Tibial nerve (tissue), 4 donors: ENCODE results near the gene ABCB9. TPM values are rescaled to one million over a fixed set of nuclear protein-coding genes. Genes with fewer than 3 reads are reported as not detected.
A peak's percentile ranks its signal among the peaks of the same experiment; 100 is the strongest.
"Not testable (repeated sequence)": the region's sequence is repeated elsewhere in the genome, so short reads cannot be mapped to it uniquely, and the experiment has no call there.

Experiments used
- DNase-seq, 2 donors: peaks; one replicate each; pipeline ENCODE4 v3.0.0-alpha.2; 2019; ENCODE audit warnings: low spot score in 2 of 2
- H3K27ac ChIP-seq, 4 donors: fragments of 200-600 bp; sonication (generic) in 3 of 4; one replicate each; pipeline ENCODE4 v1.5.1; 2017 to 2019; ENCODE audit warnings: mild to moderate bottlenecking in 1 of 4
- H3K27me3 ChIP-seq, 2 donors: fragments of 200-600 bp; sonication (generic) in 1 of 2; one replicate each; pipeline versions ENCODE4 v1.5.1 to v1.6.0; 2017 to 2019
- H3K36me3 ChIP-seq, 3 donors: fragments of 200-600 bp; sonication (generic); one replicate each; pipeline ENCODE4 v1.5.1; 2018 to 2019
- H3K4me1 ChIP-seq, 4 donors: fragments of 200-600 bp; sonication (generic) in 3 of 4; one replicate each; pipeline ENCODE4 v1.5.1; 2017 to 2019
- H3K4me3 ChIP-seq, 4 donors: fragments of 200-600 bp; sonication (generic) in 3 of 4; one replicate each; pipeline ENCODE4 v1.5.1; 2017 to 2019; ENCODE audit warnings: mild to moderate bottlenecking in 1 of 4, moderate library complexity in 1 of 4
- H3K9me3 ChIP-seq, 4 donors: fragments of 200-600 bp; sonication (generic) in 3 of 4; one replicate each; pipeline ENCODE4 v1.5.1; 2017 to 2019
- EP300 ChIP-seq, 2 donors: sonication (generic); formaldehyde crosslinking; IDR thresholded peaks; one replicate each; pipeline ENCODE4 v1.6.1; 2017; ENCODE audit warnings: antibody characterized with exemption in 2 of 2, mild to moderate bottlenecking in 1 of 2
- POLR2A ChIP-seq, 2 donors: fragments of 450-650 bp; IDR thresholded peaks; one replicate each; pipeline ENCODE4 v1.6.1; 2017; ENCODE audit warnings: antibody characterized with exemption in 2 of 2, mild to moderate bottlenecking in 2 of 2, moderate library complexity in 2 of 2
- WGBS, 2 donors: methylation state at CpG; one replicate each; pipeline ENCODE4 v1.1.5; 2018; 5-methylcytosine and 5-hydroxymethylcytosine counted together
- total RNA-seq, 4 donors: library from RNA; depleted of rRNA; stranded (reverse); fragments of >200 nt; gene quantifications; one replicate each; pipeline ENCODE4 v1.1.0, GENCODE V29; 2016
- TF ChIP-seq, protein P1 (sequence below), 5 experiments: fragments of 200-600 bp in 3 of 5; fragments of 450-650 bp in 2 of 5; sonication (generic) in 3 of 5; IDR thresholded peaks; one replicate each; pipeline ENCODE4 v1.5.1; 2016 to 2019; ENCODE audit warnings: antibody characterized with exemption in 5 of 5, mild to moderate bottlenecking in 3 of 5, moderate library complexity in 2 of 5

The ABCB9 gene
- 10 to 100 TPM in 1 of 4 donors, 1 to 10 TPM in 3; 4.2 to 11.4 (median 6.0) TPM for total RNA-seq

DNA sequence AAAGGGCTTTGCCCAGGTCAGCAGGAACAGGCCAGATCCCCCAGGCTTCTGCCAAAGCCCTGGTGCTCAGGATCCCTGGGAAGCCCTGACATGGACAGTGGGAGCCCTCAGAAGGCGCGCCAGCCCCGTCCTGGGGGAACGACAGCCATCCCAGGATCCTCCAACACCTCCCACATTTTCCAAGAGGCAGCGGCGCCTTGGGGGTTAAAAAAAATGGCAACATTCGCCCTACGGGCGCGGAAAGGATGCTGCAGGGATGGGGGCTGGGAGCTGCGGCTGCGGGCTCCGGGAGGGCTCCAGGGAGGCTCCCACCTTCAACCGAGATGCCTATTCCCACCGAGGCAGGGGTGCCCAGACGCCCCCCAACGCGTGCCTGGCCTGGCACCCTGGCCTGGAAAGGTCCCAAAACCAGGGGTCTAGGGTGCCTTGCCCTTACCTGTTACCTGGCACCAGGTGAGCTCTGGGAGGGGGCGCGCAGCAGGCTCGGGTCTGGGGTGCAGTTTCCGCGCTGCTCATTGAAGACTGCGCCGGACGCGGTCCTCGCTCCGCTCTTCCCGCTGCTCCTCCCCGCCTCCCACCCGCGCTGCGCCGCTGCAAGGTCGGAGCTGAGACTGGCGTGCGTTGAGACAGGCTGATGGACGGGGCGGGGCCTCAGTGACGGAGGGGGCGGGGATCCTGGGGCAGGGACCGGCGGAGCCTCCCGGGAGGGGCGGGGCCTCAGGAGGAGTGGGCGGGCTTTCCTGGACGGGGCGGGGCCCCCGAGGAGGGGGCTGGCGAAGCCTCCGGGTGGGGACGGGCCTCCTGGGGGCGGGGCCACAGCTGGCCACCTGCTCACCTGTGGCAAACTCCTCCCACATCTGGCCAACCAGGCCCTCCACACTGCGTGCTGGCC is at the start of gene ABCB9:
ABCB9 (minus strand) TSS at position 613 of the 892 bp plus-strand sequence. CDS start 6,228 bp downstream, outside the sequence.
- H3K36me3 ChIP-seq: no peaks in the 10 kb centered on the region

DNA sequence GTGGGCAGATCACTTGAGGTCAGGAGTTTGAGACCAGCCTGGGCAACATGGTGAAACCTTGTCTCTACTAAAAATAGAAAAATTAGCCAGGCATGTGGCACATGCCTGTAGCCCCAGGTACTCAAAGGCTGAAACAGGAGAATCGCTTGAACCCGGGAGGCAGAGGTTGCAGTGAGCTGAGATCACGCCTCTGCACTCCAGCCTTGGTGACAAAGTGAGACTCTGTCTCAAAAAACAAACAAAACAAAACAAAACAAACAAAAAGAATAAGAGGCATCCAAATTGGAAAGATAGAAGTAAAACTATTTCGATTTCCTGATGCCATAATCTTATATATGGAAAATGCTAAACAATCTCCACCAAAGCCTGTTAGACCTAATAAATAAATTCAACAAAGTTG is 48.2 kb upstream of the ABCB9 start:
- H3K4me3 ChIP-seq, DNase-seq, H3K27me3 ChIP-seq, H3K9me3 ChIP-seq, H3K27ac ChIP-seq, H3K4me1 ChIP-seq: not testable (repeated sequence)
- WGBS, 2 donors: 96 to 97% methylated on average over 4 of the region's 4 CpGs
- H3K36me3 ChIP-seq: peaks cover 0 to 41% (median 4%) of the 10 kb centered on the region in 3 donors

More for the DNA sequence above, at the start of gene ABCB9:
- peak; percentile 80 to 83 for DNase-seq
- H3K4me3 ChIP-seq: peak within 1 kb of the TSS; percentile 39 to 70 (median 58)
- H3K4me1 ChIP-seq: peaks cover 0 to 35% (median 12%) of the 10 kb centered on the region in 4 donors
- peak within 1 kb of the TSS in 3 of 4 donors; percentile 42 to 74 (median 61) for H3K27ac ChIP-seq
- no peaks in the 10 kb centered on the region for H3K9me3 ChIP-seq
- no peaks in the 10 kb centered on the region for H3K27me3 ChIP-seq
- WGBS, 2 donors: 2 to 7% methylated on average over 22 to 38 of the region's 55 CpGs
- TF ChIP-seq POLR2A (IDR thresholded peaks at IDR 0.05) (peak; percentile 14 to 59), EP300 (IDR thresholded peaks at IDR 0.05) (peak in 1 of 2 donors; percentile 79)
- TF ChIP-seq, protein P1, sequence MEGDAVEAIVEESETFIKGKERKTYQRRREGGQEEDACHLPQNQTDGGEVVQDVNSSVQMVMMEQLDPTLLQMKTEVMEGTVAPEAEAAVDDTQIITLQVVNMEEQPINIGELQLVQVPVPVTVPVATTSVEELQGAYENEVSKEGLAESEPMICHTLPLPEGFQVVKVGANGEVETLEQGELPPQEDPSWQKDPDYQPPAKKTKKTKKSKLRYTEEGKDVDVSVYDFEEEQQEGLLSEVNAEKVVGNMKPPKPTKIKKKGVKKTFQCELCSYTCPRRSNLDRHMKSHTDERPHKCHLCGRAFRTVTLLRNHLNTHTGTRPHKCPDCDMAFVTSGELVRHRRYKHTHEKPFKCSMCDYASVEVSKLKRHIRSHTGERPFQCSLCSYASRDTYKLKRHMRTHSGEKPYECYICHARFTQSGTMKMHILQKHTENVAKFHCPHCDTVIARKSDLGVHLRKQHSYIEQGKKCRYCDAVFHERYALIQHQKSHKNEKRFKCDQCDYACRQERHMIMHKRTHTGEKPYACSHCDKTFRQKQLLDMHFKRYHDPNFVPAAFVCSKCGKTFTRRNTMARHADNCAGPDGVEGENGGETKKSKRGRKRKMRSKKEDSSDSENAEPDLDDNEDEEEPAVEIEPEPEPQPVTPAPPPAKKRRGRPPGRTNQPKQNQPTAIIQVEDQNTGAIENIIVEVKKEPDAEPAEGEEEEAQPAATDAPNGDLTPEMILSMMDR (IDR thresholded peaks at IDR 0.05): peak in 1 of 5 experiments; percentile 8

DNA sequence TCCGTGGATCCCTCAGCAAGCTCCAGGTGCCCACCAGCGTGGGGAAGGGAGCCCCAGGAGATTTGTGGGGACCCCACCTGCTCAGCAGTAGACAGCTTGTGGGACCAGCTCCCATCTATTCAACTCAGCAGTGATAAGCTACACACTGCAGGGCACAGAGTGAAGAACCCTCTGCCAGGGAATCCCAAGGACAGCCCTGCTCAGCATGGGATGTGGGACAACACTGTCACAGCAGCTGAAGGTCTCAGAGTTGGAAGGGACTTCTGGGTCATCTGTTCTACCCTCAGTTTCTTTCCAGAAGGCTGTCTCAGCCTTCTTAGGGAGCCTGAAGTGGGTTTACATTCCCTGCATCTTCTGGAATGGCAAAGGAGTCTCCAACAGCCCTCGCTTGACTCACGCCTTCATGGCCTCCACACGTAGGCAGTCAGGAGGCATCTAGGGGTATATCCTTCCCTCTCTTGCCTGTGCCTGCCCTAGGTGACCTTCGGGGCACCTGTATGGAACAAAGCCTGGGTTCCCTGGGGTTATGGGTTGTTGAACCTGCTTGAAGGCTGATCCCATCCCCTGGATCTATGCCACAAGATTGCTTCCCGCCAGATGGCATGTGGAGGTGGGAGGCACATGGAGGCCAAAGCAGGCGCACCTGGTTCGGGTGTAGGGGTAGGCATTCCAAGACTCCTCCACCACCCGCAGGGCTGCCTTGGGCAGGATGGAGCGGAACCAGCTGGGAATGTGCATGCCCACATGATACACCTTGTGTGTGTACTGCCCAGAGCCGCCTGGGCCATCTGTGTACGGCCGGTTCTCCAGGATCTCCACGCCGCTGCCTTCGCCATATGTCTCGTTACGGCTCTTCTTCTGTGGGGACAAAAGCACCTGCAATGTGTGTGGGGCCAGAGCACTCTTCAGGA is 47.2 kb upstream of the ABCB9 start:
- peaks cover 0 to 52% (median 4%) of the 10 kb centered on the region in 3 donors for H3K36me3 ChIP-seq
- no peak overlapping the region for H3K27ac ChIP-seq
- no peaks in the 10 kb centered on the region for H3K27me3 ChIP-seq
- H3K4me1 ChIP-seq: no peaks in the 10 kb centered on the region
- no peak for DNase-seq
- no peak overlapping the region for H3K4me3 ChIP-seq
- no peaks in the 10 kb centered on the region for H3K9me3 ChIP-seq
- TF ChIP-seq EP300 (IDR thresholded peaks at IDR 0.05): no peak
- no peak for TF ChIP-seq POLR2A (IDR thresholded peaks at IDR 0.05)
- TF ChIP-seq, protein P1 (IDR thresholded peaks at IDR 0.05): no peak
- WGBS, 2 donors: 93 to 96% methylated on average over 19 of the region's 19 CpGs

DNA sequence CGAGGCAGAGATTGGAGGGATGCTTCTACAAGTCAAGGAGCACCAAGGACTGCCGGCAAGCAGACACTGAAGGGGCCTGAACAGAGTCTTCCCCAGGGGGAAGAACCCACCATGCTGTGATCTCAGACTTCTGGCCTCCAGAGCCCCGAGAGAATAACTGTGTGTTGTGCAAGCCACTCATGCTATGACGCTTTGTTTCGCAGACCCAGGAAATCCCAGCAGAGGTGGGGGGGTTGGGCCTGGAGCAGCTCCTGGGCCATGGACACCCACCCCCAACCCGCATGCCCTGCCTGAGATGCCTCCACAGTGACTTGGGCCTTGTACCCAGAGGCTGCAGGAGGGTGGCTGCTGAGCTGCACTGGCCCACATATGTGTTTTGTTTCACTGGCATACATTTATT is 45.4 kb upstream of the ABCB9 start:
- no peak for DNase-seq
- Histone ChIP-seq H3K9me3 (no peaks in the 10 kb centered on the region), H3K36me3 (peaks cover 0 to 67% (median 4%) of the 10 kb centered on the region in 3 donors), H3K27ac (no peak overlapping the region), H3K27me3 (no peaks in the 10 kb centered on the region), H3K4me1 (no peaks in the 10 kb centered on the region), H3K4me3 (no peak overlapping the region)
- no peak for TF ChIP-seq EP300 (IDR thresholded peaks at IDR 0.05)
- no peak for TF ChIP-seq POLR2A (IDR thresholded peaks at IDR 0.05)
- TF ChIP-seq, protein P1 (IDR thresholded peaks at IDR 0.05): no peak
- 69 to 71% methylated on average over 4 to 6 of the region's 6 CpGs for WGBS, 2 donors

DNA sequence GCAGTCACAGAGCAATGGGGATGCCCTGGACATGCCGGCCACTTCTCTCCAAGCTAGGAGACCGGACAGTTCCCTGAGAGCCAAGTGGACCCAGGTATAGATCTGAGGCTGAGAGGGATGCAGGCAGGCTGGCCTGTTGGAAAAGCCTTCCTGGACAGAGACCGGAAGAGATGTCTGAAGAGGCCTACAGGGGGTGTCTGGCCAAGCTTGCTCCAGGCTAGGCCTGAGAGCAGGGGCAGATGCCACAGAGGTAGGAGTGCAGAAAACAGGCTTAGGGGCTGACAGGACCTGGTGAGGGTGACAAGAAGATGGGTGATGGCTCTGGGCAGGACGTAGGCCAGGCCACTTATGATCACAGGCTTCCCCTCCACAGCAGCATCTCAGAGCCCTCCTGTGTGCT is 44.4 kb upstream of the ABCB9 start:
- no peaks in the 10 kb centered on the region for H3K9me3 ChIP-seq
- WGBS, 2 donors: 86 to 88% methylated on average over 3 to 4 of the region's 4 CpGs
- H3K4me1 ChIP-seq: no peaks in the 10 kb centered on the region
- DNase-seq: no peak
- TF ChIP-seq POLR2A (IDR thresholded peaks at IDR 0.05) (no peak), EP300 (IDR thresholded peaks at IDR 0.05) (no peak)
- no peak overlapping the region for H3K4me3 ChIP-seq
- no peaks in the 10 kb centered on the region for H3K27me3 ChIP-seq
- peaks cover 0 to 67% (median 4%) of the 10 kb centered on the region in 3 donors for H3K36me3 ChIP-seq
- H3K27ac ChIP-seq: no peak overlapping the region
